ENCODE measurements around the gene MTG2.

MTG2 gene

DNA sequence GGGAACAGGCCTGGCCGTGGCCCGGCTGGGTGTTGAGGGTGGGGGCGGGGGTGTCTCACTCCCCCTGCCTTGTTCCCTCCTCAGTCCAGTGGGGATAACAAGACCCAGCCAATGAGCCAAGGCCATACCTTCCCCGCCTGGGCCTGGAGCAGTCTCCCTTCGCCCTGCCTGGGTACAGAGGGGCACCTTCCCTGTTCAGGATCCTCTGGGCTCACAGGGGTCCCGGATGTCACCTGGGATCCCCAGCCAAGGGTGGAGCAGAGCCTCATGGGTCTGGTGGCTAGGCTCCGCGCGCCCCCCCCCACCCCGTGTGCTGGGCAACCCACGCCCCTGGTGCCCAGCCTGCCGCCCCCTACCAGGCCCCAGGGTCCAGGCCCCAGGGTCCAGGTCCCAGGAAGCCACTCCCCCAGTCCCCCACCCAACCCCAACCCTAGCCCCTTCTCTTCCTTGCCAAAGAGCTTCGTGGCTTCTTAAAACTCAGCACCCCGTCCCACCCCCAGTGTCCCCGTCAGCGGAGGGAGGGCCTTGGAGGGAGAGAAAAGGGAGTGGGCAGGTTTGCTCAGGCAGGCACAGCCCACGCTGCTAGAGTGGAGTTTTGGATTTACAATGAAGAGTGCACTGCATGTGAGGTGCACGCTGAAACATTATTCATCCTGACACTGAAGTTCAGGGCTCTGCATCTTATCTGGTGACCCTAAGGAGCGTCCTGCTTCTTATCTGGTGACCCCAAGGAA is 25.4 kb downstream of the MTG2 start:
- no peak for DNase-seq

DNA sequence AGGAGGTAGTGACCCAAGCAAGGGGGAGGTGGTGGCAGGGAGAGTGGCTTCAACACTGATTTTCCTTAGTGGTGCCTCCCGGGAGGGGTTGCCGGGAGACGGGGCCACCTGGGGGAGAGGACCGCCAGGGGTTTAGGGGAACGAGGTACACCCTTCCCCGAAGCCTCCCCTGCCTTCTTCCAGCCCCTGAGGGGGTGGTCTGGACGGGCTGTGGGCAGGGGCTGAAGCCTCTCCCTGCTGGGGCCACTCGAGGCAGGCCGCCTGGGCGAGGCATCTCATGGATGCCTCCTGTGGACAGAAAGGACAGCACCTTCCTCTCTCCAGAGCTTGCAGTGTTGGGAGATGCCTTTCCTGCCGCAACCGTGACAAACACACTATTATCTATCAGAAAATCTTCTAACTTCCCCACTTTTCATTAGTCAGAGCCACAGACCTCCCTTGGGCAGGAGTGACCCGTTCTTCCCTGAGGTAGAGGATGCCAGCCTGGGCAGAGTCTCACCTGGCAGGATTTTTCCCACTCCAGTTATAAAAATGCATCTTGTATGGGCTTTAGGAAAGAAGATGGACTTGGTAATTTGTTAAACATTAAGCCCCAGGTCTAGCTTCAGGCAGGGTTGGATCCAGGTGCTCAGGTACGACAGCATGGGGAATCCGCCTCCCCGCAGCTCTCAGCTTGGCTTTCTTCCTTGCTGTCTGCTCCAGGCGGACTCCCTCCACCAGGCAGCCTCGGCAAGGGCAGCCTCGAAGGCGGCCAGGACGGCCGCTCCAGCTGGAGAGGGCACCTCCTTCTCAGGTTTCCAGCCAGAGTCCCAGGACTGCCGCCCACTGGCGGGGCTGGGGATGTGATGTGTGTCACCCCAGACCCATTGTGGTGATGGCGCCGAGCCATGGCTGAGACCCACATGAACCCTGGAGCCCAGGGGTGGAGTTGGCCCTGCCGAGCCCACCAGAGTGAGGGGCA is 26.2 kb downstream of the MTG2 start:
- no peak for DNase-seq

DNA sequence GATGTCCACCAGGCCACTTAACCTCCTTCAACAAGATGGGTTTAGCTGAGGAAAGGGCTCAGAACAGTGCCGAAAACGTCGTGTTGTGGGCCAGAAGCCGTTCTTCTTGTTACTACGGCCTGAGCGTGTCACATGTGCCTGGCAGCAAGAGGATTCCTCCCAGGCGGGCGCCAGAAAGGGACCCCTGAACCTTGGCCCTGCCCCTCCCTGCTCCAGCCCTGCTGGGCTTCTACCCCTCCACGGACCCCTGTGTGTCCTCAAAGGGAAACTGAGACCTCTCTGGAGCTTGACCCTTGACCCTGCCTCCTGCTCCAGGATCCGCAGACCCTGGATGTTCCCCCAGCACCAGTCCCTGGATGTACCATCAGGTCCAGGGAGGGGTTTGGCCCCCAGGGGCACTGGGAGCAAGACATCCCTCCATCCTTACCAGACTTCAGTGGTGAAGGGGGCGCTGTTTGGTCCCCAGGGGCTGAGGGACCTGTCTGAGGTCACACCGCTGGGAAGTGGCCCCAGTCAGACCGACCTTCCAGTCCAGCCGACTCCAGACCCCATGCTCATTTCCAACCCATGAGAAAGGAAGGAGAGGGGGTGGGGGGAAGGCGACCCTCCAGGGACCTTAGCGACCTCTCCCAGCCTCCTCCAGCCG is 27.1 kb downstream of the MTG2 start:
- no peak for DNase-seq

DNA sequence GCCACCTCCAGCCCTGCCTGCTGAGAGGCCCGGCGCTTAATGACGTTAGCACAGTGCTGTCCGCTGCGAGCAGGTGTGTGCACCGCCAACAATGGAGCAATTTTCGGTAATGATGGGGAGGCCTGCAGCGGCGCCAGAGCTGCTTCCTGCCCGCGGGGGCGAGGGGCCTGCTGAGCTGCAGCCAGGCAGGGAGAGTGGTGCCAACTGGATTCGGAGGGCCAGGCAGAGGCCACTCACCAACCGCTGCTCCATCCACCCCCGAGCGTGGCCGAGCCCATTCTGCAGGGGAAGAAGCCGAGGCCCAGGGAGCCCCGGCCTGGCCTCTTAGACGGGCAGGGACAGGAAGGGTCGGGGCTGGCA is 27.6 kb downstream of the MTG2 start:
- DNase-seq: peak; percentile 78

DNA sequence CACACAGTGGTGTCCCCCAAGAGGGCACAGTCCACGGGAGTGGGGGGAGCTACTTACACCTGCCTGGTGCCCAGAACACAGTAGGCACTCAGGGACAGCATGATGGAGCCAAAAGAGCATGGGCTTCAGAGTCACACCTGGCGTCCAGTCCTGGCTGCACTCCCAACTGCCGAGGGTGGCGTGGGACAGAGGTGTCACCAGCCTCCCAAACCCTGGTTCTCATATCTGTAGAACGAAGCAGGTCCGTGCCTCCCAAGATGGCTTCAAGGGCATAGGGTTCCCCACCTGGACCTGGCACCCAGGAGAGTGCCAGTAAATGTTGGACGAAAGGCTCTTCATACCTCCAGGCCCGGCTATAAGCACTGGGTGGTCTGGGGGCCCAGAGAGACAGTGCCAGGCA is 28.4 kb downstream of the MTG2 start:
- no peak for DNase-seq

DNA sequence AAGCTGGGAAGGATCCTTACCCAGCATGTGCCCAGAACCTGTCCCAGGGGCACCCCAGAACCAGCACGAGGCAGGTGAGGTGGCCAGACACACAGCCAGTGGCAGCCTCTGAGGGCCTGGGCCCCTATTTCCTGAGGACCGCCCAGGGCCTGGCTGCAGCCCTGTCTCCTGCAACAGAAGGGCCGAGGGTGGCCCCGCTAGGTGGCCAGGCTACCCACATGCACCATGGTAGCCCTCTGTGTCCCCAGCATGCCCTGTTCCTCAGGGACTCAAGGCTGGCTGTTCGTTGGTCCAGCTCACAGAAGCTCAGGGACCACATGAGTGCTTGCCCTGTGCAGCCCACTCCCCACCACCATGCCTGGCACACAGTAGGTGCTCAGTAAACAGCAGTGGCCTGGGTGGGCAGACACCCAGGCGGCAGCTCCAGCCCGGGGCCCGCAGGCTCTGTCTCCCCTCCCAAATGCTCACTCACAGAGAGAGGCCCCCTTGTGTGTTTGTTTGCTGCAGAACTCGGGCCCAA is 29.0 kb downstream of the MTG2 start:
- DNase-seq: no peak

DNA sequence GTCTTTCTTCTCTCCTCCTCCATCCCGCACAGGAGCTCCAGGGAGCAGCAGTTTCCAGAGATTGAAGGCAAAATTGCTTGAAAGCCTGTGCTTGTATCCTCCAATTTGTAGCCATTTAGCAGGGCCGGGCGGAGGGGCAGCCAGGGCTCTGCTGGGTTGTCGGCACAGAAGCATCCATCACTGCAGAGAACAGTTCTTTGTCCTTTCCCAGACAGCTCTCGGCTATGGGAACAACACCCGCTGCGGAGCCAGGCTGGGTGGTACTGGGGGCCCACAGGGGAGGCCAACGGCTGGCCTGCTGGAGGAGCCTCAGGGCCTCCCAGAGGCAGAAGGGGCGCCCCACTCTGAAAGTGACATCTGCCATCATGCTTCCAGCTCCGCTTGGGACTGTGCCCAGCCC is 29.5 kb downstream of the MTG2 start:
- DNase-seq: no peak

DNA sequence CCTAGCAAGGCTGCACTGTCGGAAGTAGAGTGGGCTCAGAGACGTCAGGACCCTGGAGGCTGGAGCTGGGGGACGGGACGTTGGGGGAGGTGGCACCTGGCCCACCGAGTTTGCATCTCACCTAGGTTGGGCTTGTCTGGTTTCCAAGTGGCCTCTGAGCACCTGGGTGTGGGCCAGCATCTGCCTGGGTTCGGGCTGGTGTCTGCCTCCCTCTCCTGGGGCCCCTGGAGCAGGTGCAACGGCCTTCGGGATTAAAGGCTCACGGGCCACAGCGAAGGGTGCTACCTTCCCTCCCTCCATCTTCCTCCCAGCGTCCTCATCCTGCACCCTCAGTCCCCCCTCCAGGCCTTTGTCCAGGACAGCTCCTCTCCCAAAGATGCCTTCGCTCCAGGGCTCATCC is 31.2 kb downstream of the MTG2 start:
- no peak for DNase-seq

DNA sequence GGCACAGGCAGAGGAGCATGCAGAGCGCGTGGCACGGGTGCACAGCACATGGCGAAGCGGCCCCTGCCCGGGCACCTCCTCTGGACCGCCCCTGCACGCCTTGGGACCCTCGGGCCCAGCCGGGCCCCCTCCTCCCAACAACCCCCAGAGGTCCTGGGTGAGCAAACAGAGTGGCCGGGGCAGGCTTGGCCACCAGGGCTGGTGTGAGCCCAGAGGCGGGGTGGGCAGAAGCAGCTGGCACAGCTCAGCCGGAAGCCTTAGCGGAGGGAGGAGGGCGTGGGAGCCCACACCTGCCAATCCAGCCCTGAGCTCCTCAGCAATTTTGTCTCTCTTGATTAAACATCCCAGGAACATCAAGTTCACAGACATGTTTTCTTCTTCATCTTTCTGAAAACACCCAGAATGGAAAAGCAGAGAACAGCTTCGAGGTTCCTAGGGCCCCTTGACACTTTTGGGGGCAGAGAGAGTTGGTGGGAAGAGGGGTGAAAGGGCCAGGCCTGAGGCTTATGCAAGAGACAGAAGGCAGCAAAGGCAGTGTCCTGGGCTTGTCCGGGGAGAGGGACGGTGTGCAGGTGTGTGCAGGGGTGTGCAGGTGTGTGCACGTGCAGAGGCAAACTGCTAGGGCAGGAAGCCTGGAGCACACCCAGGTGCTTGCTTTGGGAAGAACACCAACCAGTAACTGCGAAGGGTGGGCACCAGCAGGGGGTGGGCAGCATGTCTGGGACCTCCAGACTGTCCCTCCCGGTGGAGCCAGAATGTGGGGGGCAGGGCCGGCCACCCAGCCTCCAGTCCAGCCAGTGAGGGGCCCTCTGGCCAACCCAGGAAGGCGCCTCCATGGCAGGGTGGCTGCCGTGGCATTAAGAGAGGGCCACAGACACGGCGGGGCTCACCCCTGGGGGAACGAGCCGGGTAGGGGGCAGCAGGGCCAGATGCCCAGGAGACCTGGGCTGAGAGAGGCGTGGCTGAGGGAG is 32.5 kb downstream of the MTG2 start:
- DNase-seq: no peak

DNA sequence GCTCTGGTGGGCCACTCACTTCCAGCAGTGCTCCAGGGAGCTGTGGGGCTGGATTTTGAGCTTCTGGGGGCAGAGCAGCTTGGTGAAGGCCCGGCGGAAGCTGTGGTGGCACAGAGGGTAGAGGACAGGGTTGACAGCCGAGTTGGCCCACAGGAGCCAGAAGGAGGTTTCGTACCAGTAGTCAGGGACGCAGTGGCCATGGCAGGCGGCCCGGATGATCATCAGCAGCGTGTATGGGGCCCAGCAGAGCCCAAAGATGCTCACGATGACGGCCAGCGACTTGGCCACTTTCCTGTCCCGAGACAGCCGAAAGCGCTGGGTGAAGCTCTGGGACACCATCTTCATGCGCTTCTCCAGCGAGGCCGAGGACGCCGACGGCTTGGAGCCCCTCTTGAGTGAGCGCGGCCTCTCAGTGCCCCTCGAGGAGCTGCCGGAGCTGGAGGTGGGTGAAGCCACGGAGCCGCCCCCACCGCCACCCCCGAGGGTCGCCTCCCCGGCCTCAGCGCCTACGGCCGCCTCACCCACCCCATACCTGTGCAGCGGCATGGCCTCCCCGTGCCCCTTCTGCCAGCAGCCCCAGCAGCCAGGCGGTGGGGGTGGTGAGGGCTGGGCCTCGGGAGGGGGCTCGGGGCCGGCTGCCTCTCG is 33.3 kb downstream of the MTG2 start:
- no peak for DNase-seq

DNA sequence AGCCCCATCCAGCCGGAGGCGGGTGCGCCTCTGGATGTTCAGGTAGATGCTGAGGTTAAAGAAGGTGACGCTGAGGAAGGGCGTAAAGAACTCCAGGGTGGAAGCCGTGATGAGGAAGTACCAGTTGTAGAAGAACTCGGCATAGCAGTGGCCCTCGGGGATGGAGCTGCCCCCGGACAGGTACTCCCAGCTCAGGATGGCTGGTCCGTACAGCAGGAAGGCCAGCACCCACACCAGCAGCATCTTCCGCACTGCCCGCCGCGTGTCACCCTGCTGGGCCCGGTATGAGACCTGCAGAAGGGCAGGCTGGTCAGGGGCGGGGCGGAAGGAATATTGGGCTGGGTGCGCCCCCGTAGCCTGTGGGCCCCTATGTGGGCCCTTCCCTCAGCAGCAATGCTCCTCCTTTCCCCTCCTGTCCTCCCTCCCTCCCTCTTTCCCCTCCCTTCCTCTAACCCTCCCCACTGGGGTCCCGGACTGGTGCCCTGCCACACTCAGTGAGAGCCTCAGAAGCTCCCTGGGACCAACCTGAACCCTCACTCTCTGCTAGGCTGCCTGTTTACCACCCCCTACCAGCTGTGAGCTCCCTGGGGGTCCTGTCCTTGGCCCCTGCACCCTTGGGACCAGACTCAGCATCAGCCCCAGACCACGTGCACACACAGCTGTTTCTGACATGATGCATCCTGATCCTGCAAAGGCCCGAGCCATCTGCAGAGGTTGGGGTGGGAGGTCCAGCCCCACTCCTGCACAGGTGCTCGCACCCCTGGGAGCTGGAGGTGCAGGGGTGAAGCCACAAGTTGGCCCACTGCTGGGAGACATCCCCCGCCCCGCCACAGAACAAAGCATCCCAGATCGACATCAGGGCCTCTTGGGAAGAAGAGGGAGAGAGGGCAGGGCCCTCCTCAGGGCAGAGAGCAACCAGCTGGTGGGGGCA is 34.1 kb downstream of the MTG2 start:
- no peak for DNase-seq

DNA sequence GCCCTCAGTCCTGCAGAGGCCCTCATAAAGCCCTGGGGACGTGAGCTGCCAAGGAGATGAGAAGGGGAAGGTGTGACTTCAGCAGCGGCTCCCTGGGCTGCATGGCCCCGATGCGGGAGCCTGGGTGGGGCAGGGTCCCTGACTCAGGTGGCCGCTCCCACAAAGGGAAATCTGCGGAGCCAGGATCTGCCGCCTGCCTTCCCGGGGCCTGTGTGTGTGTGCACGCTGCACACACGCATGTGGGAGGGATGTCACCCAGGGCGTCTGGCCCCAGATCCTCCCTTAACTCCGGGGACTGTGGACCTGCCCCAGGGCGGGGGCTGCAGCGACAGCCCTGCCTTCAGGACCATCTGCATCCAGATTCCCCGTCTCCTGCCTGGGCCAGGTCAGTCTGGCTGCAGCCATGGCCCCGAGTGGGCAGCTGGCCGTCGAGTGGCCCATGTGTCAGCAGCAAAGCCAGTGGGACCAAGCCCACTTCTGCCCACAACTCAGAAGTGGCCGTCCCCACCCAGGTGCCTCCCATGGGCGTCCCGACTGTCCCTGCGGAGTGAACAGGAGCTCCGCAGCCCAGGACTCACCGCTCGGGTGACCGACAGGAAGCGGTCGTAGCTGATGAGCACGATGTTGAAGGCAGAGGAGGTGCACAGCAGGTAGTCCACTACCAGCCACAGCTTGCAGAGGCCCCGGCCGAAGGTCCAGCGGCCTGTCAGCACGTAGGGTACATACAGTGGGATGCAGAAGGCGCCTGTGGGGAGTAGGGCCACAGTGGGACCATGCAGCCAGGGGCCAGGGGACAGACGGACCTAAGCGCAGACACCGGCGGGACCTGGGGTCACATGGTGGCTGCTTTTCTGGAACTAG is 35.3 kb downstream of the MTG2 start:
- no peak for DNase-seq

DNA sequence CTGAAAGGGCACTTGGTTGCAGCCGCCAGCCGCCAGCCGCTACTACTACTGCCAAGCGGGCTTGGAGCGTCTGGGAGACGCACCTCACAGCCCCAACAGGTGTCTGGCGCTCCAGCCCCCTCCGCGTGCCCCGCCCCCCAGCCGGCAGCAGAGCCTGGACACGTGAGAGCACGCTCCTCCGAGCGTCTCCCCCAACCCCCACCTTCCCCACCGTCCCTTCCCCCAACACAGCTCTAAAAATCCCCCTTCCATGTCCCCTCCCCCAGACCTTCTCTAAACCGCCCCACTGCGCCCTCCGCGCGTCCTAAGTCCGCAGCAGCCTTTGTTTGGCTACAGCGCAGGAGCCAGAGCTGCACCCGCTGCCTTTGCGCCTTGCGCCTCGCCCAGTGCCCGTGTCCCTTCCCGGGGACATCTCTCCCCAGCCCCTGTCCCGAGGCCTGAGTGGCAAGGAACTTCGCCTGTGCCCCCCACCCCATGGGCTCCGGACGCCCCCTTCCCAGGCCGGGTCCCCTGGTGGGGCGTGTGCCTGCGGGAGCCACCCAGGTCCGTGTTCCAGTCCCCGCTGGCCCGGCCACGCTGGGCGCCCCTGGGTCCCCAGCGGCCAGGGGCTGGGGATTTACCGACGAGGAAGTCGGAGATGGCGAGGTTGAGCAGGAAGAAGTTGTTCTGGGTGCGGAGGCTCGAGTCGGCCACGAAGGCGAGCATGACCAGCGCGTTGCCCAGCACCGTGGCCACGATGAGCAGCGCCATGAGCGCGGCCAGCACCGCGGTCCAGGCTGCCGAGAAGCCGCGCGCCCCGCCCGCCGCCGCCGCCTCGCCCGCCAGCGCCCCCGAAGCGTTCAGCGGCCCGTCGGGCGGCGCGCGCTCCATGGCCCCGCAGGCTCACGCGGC is 36.5 kb downstream of the MTG2 start:
- no peak for DNase-seq

DNA sequence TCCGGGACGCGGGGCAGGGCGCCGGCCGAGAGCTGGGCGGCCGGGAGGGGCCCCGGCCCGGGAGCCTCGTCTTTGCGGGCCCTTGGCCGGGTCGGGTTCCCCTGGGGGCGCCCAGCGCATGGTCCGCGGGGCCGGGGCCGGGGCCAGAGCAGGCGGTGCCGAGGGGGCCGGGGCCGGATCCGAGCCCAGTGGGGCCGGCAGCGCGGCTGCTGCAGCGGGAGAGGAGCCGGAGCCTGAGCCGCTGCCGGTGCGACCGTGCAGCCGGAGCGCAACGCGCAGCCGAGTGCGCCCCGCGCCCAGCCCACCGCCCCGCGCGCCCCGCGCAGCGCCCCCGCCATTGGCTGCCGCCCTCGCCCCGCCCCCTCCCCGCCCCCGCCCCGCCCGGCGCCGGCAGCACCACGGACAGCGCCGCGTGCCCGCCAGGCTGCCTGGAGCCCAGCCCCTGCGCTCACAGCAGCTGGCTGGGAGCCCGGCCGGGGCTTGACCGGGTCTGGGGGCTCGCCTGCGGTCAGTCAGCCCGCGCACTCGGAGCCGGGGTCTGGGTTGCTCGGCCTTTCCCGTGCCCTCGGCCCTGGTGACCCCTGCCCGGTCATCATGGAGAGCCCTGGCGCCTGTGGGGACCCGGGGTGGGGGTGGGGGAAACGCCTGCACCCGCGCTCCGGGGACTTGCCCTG is 37.3 kb downstream of the MTG2 start, which contains the start of gene HRH3:
Gene HRH3 (minus strand): TSS at position 287 of the 674 bp plus-strand sequence. CDS start 308 bp downstream, outside the sequence.
- DNase-seq: no peak

DNA sequence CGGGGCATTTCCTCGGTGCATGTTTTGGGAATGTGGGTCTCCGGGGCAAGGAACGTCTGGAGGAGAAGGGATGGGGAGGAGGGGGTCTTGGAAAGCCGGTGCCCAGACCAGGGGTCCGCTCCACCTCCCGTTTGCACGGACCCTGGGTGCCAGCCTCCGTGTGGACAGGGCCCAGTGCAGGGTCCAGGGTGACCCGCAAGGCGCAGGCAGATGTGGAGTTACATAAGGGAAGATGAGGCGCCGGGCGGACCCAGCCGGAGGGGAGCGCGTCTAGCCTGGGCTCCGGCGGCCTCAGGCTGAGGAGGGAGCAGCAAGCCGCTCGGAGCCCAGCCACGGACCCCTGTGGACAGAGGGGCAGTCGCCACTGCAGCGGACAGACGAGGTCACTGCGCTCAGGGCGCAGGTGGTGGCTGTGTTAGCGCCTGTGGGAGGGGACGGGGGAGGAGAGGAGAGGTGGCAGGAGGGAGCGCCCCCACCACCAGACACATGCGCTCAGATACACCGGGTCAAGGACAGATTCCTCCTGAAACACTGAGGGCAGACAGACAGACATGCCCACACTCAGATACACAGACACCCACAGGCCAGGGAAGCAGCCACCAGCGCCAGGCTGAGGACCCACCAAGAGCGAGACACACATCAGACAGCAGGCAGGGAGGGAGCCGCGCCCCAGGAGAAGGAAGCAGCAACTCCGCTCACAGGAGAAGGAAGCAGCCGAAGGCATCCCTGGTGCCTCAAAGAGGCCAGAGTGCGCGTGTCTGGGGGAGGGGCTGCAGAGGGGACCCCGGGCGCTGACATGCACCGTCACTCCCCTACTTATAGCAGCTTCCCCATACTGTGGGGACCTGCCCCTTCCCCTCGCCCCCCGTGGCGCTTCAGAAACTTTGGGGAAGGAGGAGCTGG is 38.1 kb downstream of the MTG2 start:
- no peak for DNase-seq

DNA sequence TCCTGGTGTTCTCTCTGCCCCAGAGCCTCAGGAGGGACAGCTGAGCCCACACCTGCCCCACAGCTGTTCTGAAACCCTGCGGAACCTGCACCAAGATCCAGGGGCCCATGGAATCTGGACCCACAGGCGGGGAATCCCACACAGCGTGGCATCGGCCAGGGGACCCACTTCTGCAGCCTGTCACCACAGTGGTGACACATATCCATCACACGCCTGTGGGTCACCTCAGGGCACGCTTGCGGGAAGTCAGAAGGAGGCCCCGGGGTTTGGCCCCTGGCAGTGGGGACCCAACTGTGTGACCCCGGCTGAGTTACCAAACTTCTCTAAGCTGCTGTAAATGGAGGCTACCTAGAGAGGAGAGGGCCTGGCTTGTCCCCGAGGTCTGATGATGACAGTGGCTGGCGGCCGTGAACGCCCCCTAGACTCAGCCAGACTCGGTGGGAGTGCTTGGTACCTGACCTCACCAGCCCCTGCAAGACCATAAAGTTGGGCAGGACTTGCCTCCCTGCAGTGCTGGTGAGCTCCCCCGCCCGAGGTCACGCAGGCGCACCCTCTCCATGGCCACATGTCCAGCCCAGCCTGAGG is 39.5 kb downstream of the MTG2 start:
- no peak for DNase-seq

Data from NCI-H2107 (cell line).